GM19467 (cell line): ENCODE results near the gene ZRSR2.
"Not testable (repeated sequence)": the region's sequence is repeated elsewhere in the genome, so short reads cannot be mapped to it uniquely, and the experiment has no call there.

ENCODE experiments used
- ATAC-seq: cut with Tn5 transposase; IDR thresholded peaks from one replicate; pipeline ENCODE4 v1.9.1; 2021; ENCODE audit warnings: mild to moderate bottlenecking, moderate library complexity; ENCODE audit not compliant: unreplicated experiment

The ZRSR2 gene

GRCh38 chrX:15797707-15798106, 7.4 kb downstream of the ZRSR2 start:
- no peak for ATAC-seq

GRCh38 chrX:15804563-15804962, 14.3 kb downstream of the ZRSR2 start:
- ATAC-seq, result no peak

DNA sequence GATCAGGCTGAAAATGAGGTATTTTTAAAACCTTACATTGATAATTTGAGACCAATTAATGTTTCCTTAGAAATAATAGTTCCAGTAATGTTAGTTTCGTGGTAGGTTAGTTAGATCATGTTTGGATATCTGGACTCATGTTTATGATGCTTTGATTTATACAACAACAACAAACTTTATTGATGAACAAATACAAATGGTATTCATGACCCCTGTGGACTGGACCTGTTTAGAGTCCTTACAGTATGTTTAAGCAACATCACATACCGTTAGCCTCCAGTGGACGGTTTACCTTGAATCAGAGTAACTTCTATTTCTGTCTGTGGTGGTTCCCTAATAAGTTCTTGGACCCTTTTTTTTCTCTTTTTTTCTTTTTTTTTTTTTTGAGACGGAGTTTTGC, 18.0 kb downstream of the ZRSR2 start:
- ATAC-seq, result no peak

- ATAC-seq, result no peak
Measured at GRCh38 chrX:15812192-15812938, 22.1 kb downstream of the ZRSR2 start.

DNA sequence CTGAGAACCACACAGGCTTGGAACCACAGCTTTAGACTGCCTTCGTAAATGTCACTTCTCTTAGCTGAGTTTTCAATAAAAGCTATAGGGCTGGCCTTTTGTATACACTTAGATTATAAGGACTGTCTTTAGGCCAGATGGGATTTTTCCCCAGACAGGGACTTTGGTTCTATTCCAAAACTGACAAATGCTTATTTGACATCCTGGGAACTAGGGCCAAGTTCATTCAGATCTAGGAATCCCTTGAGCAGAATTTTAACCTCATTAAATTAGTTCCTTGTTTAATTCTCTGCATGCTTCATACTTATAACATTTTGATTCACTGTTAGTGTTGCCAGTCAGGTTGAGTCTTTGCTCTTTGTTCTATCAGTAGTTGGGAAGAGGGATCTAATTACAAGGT, 23.1 kb downstream of the ZRSR2 start:
- ATAC-seq, result no peak

DNA sequence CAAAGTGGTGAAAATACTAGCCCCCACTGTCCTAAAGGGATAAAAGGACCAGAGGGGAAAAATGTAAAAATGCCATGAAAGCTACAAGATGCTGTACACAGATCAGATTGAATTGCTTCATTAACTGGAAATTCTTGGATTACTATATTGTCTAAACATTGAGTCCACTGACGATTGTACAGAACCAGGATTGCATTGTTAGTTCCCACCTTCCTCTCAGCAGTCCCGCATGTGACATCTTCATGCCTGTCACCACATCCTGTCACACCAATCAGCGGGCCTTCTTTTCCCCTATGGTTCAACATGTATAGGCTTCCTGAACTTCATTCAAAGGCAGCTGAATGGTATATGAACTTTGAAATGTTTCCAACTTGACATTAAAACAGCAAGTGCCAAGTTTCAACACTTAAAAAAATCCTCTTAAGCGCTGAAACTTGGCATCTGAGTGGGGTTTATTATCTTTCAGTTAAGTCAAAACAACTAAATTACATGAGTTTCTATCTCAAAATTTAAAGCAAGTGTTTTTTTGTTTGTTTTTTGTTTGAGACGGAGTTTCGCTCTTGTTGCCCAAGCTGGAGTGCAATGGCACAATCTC, 24.6 kb downstream of the ZRSR2 start:
- no peak for ATAC-seq

DNA sequence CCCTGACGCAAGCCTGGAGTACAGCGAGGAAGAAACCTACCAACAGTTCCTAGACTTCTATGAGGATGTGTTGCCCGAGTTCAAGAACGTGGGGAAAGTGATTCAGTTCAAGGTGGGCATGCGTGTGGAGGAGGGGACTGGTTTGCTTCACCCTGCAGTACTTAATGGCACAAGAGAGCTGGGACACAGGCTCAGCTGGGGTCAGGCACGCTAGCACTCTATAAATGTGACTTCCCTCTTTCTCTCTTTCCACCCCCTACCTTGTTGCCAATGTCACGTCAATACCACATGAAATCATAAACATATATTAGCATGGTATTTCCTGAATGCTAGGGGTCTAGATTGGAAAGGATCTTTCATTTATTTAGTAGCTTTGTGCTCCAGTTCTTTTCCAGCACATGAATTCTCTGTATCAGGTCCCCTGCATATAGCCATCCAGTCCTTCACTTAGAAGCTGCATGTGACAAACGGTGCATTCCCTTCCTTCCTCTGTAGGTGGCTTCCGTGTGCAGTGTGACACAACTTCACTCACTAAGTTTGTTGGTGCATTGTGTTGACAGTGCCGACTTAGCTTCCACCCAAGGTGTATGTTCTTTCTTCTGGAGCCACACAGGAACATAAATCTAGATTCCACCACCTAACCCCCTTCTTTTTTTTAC, 25.6 kb downstream of the ZRSR2 start:
- peak; percentile 74 for ATAC-seq

GRCh38 chrX:15816438-15816809, 26.1 kb downstream of the ZRSR2 start:
- ATAC-seq, result no peak

DNA sequence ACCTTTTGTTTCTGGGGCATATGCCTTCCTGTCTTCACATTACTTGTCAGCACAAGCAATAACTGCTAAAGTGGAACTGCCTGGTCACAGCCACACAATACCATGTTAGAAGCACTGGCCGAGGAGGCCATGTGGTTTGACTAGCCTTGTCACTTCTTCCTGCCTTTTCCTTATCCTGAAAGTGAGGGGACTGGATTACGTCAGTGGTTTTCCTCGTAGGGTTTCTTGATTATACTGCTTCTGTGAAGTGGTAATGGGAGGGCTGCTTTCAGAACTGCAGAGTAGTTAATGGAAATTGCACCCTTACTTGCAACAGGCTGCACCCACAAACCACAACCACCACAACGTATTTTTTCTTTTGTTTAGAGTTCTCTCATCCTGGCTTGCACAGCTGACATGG, 26.6 kb downstream of the ZRSR2 start:
- ATAC-seq, result no peak

DNA sequence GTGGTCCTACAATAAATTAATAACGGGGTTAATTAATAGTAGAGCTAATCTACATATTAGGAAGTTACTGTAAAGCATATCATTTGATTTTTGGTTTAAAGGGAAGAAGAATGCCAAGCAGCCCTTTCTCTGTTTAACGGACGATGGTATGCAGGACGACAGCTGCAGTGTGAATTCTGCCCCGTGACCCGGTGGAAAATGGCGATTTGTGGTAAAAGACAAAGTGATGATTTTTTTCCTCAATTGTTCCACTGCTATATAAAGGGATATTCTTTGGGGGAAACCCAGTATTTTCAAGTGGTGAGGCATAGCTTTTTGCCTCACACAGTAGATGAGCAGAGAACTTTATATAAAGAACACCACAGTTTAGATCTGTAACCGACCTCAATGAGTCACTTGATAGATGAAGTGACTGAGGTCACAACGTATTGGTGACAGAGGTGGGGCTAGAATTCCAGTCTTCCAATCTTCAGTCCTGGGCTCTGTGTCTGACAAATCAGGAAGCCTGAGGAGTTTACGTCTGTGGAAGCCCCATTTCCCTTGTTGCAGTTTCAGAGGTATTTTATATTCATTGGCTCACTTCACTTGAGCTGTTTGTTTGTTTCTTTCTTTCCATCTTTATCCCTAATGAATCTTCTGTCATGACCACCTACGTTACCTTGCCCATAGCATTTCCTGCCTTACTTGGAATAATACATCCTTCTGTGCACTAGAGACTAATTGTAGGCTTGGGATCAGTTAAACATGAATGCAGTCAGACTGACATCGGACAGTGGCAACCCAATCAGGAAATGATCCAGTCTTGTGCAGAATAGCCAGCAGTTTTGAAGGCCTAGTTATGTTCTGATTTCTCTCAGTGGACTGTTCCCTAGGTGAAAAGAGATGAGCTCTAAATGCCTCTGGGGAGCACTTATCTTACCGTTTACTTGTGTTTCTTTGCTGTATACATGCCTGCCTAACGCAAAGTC, 30.1 kb downstream of the ZRSR2 start:
- ATAC-seq, result no peak

DNA sequence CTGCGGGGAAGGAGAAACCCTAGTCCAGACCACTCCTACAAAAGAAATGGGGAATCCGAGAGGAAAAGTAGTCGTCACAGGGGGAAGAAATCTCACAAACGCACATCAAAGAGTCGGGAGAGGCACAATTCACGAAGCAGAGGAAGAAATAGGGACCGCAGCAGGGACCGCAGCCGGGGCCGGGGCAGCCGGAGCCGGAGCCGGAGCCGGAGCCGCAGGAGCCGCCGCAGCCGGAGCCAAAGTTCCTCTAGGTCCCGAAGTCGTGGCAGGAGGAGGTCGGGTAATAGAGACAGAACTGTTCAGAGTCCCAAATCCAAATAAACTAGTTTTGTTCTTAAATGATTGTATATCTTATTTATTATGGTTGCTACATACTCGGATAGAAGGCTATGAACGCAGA, 32.6 kb downstream of the ZRSR2 start:
- ATAC-seq, result no peak

DNA sequence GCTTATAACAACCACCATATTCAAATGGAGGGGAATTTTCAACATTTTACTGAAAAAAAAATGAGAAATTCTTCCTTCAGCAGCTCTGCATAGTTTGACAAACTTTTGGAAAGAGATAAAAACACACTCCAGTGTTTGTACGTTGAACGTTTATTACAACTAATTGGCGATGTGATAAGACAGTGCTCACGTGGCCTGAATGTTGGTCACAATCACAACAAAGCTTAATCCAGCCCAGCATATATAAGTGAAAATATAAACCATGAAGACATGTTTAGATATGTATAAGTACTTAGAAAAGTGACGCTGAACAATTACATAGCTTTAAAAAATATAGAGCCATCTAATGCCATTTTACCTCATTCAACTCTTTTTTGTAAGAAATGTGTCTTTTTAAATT, 35.7 kb downstream of the ZRSR2 start:
- no peak for ATAC-seq

DNA sequence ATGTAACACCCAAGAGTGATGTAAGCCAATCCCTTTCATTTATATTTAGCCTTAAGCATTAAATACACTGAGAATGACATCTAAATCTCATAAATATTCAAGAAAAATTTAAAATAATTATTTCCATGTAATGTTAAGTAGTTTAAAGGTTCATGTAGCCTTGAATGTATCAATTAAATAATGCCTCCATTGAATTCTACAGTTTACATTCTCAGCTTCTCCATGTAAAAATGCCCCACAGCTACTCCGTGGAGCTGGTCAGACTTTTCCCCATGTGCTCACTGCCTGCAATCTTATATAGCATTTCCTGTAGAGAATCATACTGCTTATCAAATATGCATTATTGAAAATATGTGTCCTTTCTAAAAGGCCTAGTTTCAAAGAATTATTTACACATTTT, 38.9 kb downstream of the ZRSR2 start:
- no peak for ATAC-seq

GRCh38 chrX:15831347-15831746, 41.1 kb downstream of the ZRSR2 start:
- ATAC-seq, result not testable (repeated sequence)

DNA sequence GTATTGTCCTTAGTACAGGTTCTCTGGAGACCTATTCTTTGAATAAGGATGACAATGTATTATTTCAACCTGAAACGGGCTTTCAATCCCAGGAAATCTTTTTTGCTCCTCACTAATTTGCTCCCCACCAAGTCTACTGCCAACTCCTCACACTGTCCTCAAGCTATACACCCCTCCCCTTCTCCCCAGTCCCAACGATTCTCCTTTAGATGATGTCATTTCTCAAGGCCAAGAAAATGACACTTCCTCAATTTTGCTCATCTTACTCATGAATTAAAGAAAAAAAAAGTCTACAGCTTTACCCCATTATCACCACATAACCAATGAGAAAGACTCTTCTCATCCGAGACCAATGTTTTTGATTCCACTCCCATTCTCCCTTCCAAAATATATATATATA, 43.8 kb downstream of the ZRSR2 start:
- ATAC-seq, result no peak

- ATAC-seq, result no peak
Measured at GRCh38 chrX:15834827-15835595, 44.7 kb downstream of the ZRSR2 start.

DNA sequence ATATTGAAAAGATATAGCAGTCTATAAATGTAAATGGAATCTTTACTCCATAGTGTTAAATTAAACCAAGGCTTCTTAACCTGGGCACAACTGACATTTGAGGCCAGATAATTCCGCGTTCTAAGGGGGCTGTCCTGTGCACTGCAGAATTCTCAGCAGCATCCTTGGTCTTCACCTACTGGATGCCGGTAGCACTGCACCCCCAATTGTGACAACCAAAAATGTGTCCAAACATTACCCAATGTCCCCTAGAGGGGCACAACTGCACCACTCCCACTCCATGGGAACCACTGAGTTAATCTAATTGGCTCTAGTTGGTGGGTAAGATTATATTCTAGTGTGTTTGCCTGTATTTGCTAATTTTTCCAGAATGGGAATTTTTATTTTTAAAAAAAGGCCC, 47.7 kb downstream of the ZRSR2 start:
- ATAC-seq, result no peak

DNA sequence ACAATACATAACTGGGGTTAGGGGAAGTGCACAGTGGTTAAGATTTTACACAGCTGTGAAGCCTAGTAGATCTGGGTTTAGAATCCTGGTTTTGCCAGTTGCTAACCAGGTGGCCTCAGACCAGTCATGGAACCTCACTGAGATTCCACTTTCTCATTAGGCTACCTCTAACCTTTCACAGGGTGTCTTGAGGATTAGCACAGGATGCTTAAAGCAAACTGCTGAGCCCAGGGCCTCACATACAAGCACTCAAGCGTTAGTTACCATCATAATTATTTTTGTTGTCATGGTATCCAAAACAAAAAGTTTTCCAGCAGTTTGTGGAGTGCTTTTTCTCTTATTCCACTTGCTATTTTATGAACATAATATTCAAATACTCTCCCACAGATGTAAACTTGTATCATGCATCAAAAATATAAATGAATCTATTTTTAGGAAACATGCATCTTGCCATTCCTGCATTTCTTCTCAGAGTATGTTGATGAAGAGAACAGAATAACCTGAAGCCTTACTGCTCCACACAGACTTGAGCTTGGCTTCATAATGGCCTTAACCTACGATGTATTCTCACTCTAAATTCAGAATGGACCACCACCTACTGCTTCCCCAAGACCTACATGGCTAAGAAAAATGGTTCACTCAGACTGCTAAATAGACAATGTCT, 51.7 kb downstream of the ZRSR2 start:
- ATAC-seq, result no peak

- ATAC-seq, result no peak
Measured at GRCh38 chrX:15843960-15844359, 53.7 kb downstream of the ZRSR2 start.

DNA sequence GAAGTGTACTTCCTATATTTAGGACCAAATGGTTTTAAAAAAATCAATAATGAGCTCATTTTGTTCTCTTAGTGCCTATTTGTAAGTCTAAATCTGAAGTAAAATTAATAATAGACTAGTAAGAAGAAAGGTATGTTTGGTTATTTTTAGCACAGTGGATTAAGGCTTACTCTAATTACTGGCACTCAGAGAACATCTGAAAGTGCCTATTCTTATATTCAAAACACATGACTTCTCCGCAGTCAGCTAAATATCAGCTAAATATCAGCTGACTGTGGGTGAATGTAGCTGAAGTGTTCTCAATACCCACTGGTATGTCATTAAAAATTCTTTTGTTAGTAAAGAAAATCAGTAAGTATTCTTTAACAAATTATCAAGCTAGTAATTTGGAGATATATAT, 58.3 kb downstream of the ZRSR2 start:
- no peak for ATAC-seq
